Bronchial epithelial cell (primary cell): ENCODE measurements around the gene KMT2B. TPM values are rescaled to one million over a fixed set of nuclear protein-coding genes. Genes with fewer than 3 reads are reported as not detected.

Source experiments
- DNase-seq: peaks from one replicate; pipeline ENCODE4 v3.0.0-alpha.2; 2010; ENCODE audit warnings: low read depth
- FAIRE-seq: peaks from 2 replicates; lab custom pipeline; 2011; peaks lifted over from hg19 to GRCh38; lab: Jason Lieb, UNC
- H3K27me3 ChIP-seq: 2 replicates; pipeline ENCODE4 v1.5.1; 2011; ENCODE audit warnings: low read length; ENCODE audit not compliant: control insufficient read depth, insufficient read depth
- H3K36me3 ChIP-seq: 2 replicates; pipeline ENCODE4 v1.5.1; 2011; ENCODE audit warnings: low read length; ENCODE audit not compliant: control insufficient read depth, insufficient read depth
- H3K4me3 ChIP-seq: 2 replicates; pipeline ENCODE4 v1.5.1; 2011; ENCODE audit warnings: mild to moderate bottlenecking, low read depth, low read length, control low read depth
- total RNA-seq: library from RNA; depleted of rRNA; stranded (reverse); fragments of >200 nt; gene quantifications from 2 replicates; pipeline ENCODE4 v1.2.1, GENCODE V29; 2014
- TF ChIP-seq, protein P1 (sequence below): IDR thresholded peaks from 2 replicates; pipeline ENCODE4 v1.5.1; 2011; ENCODE audit warnings: mild to moderate bottlenecking, moderate library complexity, low read length, control low read depth, inconsistent platforms; ENCODE audit not compliant: insufficient read depth, severe bottlenecking

KMT2B gene
- total RNA-seq, 1 donor from 2014 or later = 3.4 TPM

GRCh38 chr19:35784503-35785338 is 66.9 kb downstream of the KMT2B start:
- no peak for FAIRE-seq
- H3K36me3 ChIP-seq = no peaks in the 10 kb centered on the region
- H3K27me3 ChIP-seq = no peaks in the 10 kb centered on the region
- DNase-seq = no peak
- TF ChIP-seq, protein P1, sequence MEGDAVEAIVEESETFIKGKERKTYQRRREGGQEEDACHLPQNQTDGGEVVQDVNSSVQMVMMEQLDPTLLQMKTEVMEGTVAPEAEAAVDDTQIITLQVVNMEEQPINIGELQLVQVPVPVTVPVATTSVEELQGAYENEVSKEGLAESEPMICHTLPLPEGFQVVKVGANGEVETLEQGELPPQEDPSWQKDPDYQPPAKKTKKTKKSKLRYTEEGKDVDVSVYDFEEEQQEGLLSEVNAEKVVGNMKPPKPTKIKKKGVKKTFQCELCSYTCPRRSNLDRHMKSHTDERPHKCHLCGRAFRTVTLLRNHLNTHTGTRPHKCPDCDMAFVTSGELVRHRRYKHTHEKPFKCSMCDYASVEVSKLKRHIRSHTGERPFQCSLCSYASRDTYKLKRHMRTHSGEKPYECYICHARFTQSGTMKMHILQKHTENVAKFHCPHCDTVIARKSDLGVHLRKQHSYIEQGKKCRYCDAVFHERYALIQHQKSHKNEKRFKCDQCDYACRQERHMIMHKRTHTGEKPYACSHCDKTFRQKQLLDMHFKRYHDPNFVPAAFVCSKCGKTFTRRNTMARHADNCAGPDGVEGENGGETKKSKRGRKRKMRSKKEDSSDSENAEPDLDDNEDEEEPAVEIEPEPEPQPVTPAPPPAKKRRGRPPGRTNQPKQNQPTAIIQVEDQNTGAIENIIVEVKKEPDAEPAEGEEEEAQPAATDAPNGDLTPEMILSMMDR = no peak
- no peak overlapping the region for H3K4me3 ChIP-seq

GRCh38 chr19:35785339-35785627 is 67.5 kb downstream of the KMT2B start:
- H3K36me3 ChIP-seq = no peaks in the 10 kb centered on the region
- FAIRE-seq (no peak), DNase-seq (no peak)
- TF ChIP-seq, protein P1 = no peak
- no peak overlapping the region for H3K4me3 ChIP-seq
- no peaks in the 10 kb centered on the region for H3K27me3 ChIP-seq

GRCh38 chr19:35786299-35787160 is 68.7 kb downstream of the KMT2B start:
- Histone ChIP-seq H3K27me3 (no peaks in the 10 kb centered on the region), H3K4me3 (no peak overlapping the region), H3K36me3 (no peaks in the 10 kb centered on the region)
- TF ChIP-seq, protein P1 = no peak
- DNase-seq (no peak), FAIRE-seq (no peak)

DNA sequence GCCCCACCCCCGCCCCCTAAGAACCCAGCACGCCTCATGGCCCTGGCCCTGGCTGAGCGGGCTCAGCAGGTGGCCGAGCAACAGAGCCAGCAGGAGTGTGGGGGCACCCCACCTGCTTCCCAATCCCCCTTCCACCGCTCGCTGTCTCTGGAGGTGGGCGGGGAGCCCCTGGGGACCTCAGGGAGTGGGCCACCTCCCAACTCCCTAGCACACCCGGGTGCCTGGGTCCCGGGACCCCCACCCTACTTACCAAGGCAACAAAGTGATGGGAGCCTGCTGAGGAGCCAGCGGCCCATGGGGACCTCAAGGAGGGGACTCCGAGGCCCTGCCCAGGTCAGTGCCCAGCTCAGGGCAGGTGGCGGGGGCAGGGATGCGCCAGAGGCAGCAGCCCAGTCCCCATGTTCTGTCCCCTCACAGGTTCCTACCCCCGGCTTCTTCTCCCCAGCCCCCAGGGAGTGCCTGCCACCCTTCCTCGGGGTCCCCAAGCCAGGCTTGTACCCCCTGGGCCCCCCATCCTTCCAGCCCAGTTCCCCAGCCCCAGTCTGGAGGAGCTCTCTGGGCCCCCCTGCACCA is 69.5 kb downstream of the KMT2B start:
- TF ChIP-seq, protein P1 = no peak
- no peak for FAIRE-seq

More for the DNA sequence above, 69.5 kb downstream of the KMT2B start:
- no peaks in the 10 kb centered on the region for H3K27me3 ChIP-seq
- H3K4me3 ChIP-seq = no peak overlapping the region
- H3K36me3 ChIP-seq = no peaks in the 10 kb centered on the region
- DNase-seq = no peak

Other genes starting within 250 kb of the KMT2B start
- 1.4 TPM in 1 of 2 replicates, not detected in the other for gene KRTDAP, start 227.5 kb upstream of the KMT2B start, total RNA-seq
- 97.4 and 269 TPM in 2 replicates for gene DMKN, start 204.4 kb upstream of the KMT2B start, total RNA-seq
- 9.5 and 107 TPM in 2 replicates for gene SBSN, start 189.7 kb upstream of the KMT2B start, total RNA-seq
- gene GAPDHS, start 184.5 kb upstream of the KMT2B start, total RNA-seq = not detected in 2 replicates
- 136 and 163 TPM in 2 replicates for gene TMEM147, start 172.4 kb upstream of the KMT2B start, total RNA-seq
- gene ATP4A, start 154.3 kb upstream of the KMT2B start, total RNA-seq = not detected in 2 replicates
- not detected in 2 replicates for gene PMIS2, start 131.8 kb upstream of the KMT2B start, total RNA-seq
- gene HAUS5, start 105.3 kb upstream of the KMT2B start, total RNA-seq = 3.9 and 4.2 TPM in 2 replicates
- 33.4 and 37.8 TPM in 2 replicates for gene RBM42, start 89.0 kb upstream of the KMT2B start, total RNA-seq
- gene ETV2, start 76.3 kb upstream of the KMT2B start, total RNA-seq = under 0.01 and 0.38 TPM in 2 replicates
- gene COX6B1, start 69.7 kb upstream of the KMT2B start, total RNA-seq = 217 and 224 TPM in 2 replicates
- gene UPK1A, start 51.5 kb upstream of the KMT2B start, total RNA-seq = 0.38 TPM in 1 of 2 replicates, not detected in the other
- not detected in 2 replicates for gene ZBTB32, start 13.4 kb upstream of the KMT2B start, total RNA-seq
- 0.13 and 0.26 TPM in 2 replicates for gene IGFLR1, start 24.4 kb downstream of the KMT2B start, total RNA-seq
- gene U2AF1L4, start 27.4 kb downstream of the KMT2B start, total RNA-seq = 14.7 and 17.5 TPM in 2 replicates
- 7.9 and 21.5 TPM in 2 replicates for gene PSENEN, start 27.6 kb downstream of the KMT2B start, total RNA-seq
- gene LIN37, start 30.6 kb downstream of the KMT2B start, total RNA-seq = 5.3 and 7.0 TPM in 2 replicates
- gene HSPB6, start 39.0 kb downstream of the KMT2B start, total RNA-seq = 0.13 and 1.3 TPM in 2 replicates
- gene PROSER3, start 40.2 kb downstream of the KMT2B start, total RNA-seq = 1.3 and 2.6 TPM in 2 replicates
- gene ARHGAP33, start 57.6 kb downstream of the KMT2B start, total RNA-seq = under 0.01 TPM in 1 of 2 replicates, not detected in the other
- not detected in 2 replicates for gene PRODH2, start 94.8 kb downstream of the KMT2B start, total RNA-seq
- gene NPHS1, start 134.5 kb downstream of the KMT2B start, total RNA-seq = not detected in 2 replicates
- gene KIRREL2, start 138.9 kb downstream of the KMT2B start, total RNA-seq = not detected in 2 replicates
- 0.26 and 0.51 TPM in 2 replicates for gene APLP1, start 150.6 kb downstream of the KMT2B start, total RNA-seq
- gene NFKBID, start 182.5 kb downstream of the KMT2B start, total RNA-seq = 1.6 and 1.7 TPM in 2 replicates
- 1.3 TPM in 1 of 2 replicates, not detected in the other for gene HCST, start 184.5 kb downstream of the KMT2B start, total RNA-seq
- not detected in 2 replicates for gene TYROBP, start 190.3 kb downstream of the KMT2B start, total RNA-seq
- 0.79 and 1.3 TPM in 2 replicates for gene LRFN3, start 218.4 kb downstream of the KMT2B start, total RNA-seq